ENCODE measurements around the gene ATL3. TPM values are rescaled to one million over a fixed set of nuclear protein-coding genes. Genes with fewer than 3 reads are reported as not detected.
"Not testable (repeated sequence)": the region's sequence is repeated elsewhere in the genome, so short reads cannot be mapped to it uniquely, and the experiment has no call there.

The ATL3 gene
- polyA plus RNA-seq, 1 donor: 20.9 TPM

DNA sequence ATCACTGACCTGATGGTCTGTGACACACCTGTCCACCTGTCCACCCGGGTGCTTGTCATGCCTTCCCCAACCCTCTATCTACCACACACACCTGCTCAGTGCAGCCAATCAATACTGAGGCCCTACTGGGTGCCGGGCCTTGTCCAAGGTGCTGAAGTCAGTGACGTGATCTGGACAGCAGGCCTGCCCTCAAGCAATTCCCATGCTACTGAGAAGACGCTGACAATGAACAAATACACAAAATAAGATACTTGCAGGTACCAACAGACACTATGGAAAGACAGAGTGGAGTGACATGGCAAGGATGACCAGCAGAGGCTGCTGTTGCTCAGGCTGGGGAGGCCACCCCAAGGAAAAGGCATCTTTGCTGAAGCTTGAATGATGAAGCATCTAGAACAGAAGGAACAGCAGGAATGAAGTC, 78.2 kb downstream of the ATL3 start:
- DNase-seq: no peak

DNA sequence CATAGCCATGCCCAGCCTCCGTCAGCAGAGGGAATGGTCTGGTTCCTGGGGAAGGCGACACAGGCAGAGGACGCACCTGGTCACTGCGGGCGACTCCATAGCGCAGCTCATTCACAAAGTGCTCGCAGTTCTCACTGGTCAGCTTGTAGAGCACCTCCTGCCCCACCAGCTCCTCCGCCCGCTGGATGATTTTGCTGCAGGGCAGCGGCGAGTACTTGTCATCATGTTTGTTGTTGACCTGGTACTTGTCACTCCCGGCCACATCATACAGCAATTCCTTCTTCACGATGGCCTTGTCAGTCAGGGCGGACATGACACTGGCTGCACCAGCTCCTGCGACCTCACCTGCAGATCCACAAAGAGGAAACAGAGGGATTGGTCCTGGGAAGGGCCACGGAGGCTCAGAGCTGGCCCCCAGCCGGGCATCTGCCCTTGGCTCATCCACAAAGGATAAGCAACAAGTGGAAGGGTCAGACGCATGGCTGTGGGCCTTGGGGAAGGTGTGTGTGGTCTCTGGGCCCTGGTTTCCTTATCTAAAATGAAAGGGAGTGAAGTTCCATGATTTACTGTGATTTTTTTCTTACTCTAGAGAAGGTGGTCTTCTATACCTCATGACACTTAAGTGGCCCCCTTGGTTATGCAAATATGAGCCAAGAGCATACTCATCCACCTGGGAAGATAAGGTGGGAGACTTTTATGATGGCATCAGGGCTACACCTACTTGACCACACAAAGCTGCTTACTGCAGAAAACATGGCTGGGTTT, 81.0 kb downstream of the ATL3 start:
- no peak for DNase-seq

DNA sequence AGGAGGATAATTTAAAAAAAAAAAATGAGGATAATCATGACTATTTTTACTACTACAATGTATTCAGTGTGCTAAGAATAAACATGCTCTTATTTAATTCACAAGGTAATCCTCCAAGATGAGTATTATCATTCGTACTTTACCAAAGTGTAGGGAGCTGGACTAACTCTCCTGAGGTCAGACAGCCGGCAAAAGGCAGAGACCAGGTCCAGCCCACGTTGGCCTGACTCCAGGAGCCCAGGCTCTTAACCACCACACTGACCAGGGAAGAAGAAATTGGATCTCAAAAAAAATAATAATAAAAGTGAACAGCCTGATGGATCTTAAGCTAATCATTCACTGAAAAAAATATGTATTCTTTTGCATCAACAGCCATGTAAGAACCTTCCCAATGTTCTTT, 82.2 kb downstream of the ATL3 start:
- DNase-seq: no peak

DNA sequence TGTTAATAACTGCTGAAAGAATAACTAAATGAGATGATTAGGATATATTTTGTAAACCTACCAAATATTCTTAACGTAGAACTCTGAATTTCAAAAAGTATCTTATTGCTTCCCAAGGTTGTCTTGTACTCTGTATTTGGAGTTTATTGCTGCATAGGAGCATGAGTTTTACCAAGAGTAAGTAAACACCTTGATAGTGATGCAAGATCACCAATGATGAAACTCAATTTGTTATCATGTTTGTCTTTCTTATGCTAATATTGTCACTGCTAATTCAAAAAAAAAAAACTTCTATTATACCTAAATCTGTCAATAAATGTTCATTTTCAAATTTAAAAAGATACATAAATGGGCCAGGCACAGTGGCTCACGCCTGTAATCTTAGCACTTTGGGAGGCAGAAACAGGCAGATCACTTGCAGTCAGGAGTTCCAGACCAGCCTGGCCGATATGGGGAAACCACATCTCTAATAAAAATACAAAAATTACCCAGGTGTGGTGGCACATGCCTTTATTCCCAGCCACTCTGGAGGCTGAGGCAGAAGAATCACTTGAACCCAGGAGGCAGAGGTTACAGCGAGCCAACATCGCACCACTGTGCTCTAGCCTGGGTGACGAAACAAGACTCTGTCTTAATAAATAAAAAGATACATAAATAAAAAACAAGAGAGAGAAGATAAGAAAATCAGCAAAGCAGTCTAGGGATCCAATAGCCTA, 84.6 kb downstream of the ATL3 start:
- no peak for DNase-seq

DNA sequence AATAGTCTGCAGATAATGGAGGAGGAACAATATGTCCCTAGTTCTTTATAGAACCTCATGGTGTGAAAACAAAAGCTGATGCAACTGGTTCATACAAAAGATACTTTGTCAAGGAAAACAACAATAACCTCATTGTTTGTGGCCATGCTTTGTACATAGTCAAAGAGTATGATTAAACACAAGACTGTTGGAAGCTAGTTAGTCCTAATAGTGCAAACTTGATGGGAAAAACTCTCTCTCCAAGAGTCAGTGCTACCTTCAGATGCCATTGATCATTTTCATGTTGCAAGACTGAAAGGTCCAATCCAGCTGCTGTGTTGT, 87.9 kb downstream of the ATL3 start:
- DNase-seq: no peak

DNA sequence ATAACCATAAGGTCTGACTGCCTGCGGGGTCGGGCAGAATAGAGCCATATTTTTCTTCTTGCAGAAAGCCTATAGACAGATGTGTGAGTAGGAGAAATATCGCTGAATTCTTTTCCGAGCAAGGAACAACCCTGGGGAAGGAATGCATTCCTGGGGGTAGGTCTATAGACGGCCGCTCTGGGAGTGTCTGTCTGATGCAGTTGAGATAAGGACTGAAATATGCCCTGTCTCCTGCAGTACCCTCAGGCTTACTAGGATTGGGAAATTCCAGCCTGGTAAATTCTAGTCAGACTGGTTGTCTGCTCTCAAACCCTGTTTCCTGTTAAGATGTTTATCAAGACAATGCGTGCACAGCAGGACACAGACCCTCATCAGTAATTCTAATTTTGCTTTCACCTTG, 90.0 kb downstream of the ATL3 start:
- not testable (repeated sequence) for DNase-seq

- DNase-seq: not testable (repeated sequence)
Observed at GRCh38 chr11:63578882-63579281, 92.3 kb downstream of the ATL3 start.

GRCh38 chr11:63574856-63575602, 96.1 kb downstream of the ATL3 start:
- DNase-seq: no peak

Other genes with a start within 250 kb of the ATL3 start
- gene PLAAT5, start 180.2 kb downstream of the ATL3 start, polyA plus RNA-seq (ENCODE audit: insufficient read length): 0.50 TPM
- gene LGALS12, start 165.3 kb downstream of the ATL3 start, polyA plus RNA-seq (ENCODE audit: insufficient read length): not detected
- gene PLAAT4, start 134.6 kb downstream of the ATL3 start, polyA plus RNA-seq (ENCODE audit: insufficient read length): 8.2 TPM
- 0.88 TPM for gene PLAAT2, start 108.0 kb downstream of the ATL3 start, polyA plus RNA-seq (ENCODE audit: insufficient read length)
- 15.1 TPM for gene PLAAT3, start 56.9 kb downstream of the ATL3 start, polyA plus RNA-seq (ENCODE audit: insufficient read length)
- 184 TPM for gene RTN3, start 10.1 kb upstream of the ATL3 start, polyA plus RNA-seq (ENCODE audit: insufficient read length)
- 40.9 TPM for gene ZFTA, start 97.4 kb upstream of the ATL3 start, polyA plus RNA-seq (ENCODE audit: insufficient read length)
- 31.3 TPM for gene SPINDOC, start 142.1 kb upstream of the ATL3 start, polyA plus RNA-seq (ENCODE audit: insufficient read length)
- 38.0 TPM for gene MARK2, start 167.7 kb upstream of the ATL3 start, polyA plus RNA-seq (ENCODE audit: insufficient read length)
- 12.2 TPM for gene RCOR2, start 245.8 kb upstream of the ATL3 start, polyA plus RNA-seq (ENCODE audit: insufficient read length)